ENCODE data around the gene PGM2L1.

DNA sequence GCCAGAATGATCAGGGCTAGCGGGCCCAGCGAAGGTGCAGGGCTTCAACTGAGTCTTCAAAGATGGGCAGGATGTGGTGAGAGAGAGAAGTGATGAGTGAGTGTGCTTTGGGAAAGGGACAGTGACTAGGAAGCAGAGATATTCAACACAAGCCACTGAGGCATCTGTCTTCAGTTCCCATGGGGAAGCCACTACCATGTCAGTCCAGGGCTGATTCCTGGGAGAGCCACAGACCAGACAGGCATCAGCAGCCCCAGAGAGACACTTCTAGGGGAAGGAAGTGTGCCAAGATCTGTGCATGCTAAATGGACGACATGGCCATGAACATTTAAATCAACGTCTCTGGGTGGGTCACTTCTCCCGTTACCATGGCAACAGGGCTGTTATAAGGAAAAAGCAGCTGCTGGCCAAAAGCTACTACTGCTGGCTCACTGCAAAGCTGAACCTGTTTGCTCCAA, 115.3 kb downstream of the PGM2L1 start:
- TF ChIP-seq BHLHE40 (IDR thresholded peaks at IDR 0.05; ENCODE audit: low read depth, low read length) (no peak), CEBPB (IDR thresholded peaks at IDR 0.05; ENCODE audit: low read depth, low read length) (no peak), MXI1 (IDR thresholded peaks at IDR 0.05; ENCODE audit: borderline replicate concordance, low read depth, low read length) (no peak), SMC3 (IDR thresholded peaks at IDR 0.05; ENCODE audit: low read depth, low read length) (peak; percentile 8; the same call in 1 of the 2 replicates), POLR2A (IDR thresholded peaks at IDR 0.05; ENCODE audit: low read depth, low read length) (no peak), CHD1 (IDR thresholded peaks at IDR 0.05; ENCODE audit: low read depth, low read length) (no peak), RAD21 (IDR thresholded peaks at IDR 0.05; ENCODE audit: low read length) (no peak), FOS (IDR thresholded peaks at IDR 0.05; ENCODE audit: low read depth, low read length) (no peak)
- TF ChIP-seq, protein P1, sequence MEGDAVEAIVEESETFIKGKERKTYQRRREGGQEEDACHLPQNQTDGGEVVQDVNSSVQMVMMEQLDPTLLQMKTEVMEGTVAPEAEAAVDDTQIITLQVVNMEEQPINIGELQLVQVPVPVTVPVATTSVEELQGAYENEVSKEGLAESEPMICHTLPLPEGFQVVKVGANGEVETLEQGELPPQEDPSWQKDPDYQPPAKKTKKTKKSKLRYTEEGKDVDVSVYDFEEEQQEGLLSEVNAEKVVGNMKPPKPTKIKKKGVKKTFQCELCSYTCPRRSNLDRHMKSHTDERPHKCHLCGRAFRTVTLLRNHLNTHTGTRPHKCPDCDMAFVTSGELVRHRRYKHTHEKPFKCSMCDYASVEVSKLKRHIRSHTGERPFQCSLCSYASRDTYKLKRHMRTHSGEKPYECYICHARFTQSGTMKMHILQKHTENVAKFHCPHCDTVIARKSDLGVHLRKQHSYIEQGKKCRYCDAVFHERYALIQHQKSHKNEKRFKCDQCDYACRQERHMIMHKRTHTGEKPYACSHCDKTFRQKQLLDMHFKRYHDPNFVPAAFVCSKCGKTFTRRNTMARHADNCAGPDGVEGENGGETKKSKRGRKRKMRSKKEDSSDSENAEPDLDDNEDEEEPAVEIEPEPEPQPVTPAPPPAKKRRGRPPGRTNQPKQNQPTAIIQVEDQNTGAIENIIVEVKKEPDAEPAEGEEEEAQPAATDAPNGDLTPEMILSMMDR (conservative IDR thresholded peaks at IDR 0.05; ENCODE audit: low read depth, low read length) = no peak
